K562 (cell line): Measurements from ENCODE around the gene TYW5.

Experiments used
- POLR2A ChIP-seq: fragments of 450-650 bp; conservative IDR thresholded peaks from 2 replicates; pipeline ENCODE4 v1.6.1; 2016
- ZBTB8A ChIP-seq: fragments of 450-650 bp; IDR thresholded peaks from 2 replicates; pipeline ENCODE4 v1.6.1; 2018; ENCODE audit warnings: mild to moderate bottlenecking, moderate library complexity; ENCODE audit not compliant: partially characterized antibody
- TF ChIP-seq, protein P1 (sequence below), 3 experiments: IDR thresholded peaks in 2 of 3; conservative IDR thresholded peaks in 1 of 3; 2 replicates each; pipeline ENCODE4 v1.5.1; 2011 to 2012; ENCODE audit warnings: low read length in 3 of 3, mild to moderate bottlenecking in 3 of 3, control low read depth in 2 of 3, improper control_type of control experiment in 1 of 3, inconsistent platforms in 1 of 3, low read depth in 1 of 3, mixed read lengths in 1 of 3, moderate library complexity in 1 of 3; ENCODE audit not compliant: insufficient read depth in 2 of 3

- TF ChIP-seq, protein P1, sequence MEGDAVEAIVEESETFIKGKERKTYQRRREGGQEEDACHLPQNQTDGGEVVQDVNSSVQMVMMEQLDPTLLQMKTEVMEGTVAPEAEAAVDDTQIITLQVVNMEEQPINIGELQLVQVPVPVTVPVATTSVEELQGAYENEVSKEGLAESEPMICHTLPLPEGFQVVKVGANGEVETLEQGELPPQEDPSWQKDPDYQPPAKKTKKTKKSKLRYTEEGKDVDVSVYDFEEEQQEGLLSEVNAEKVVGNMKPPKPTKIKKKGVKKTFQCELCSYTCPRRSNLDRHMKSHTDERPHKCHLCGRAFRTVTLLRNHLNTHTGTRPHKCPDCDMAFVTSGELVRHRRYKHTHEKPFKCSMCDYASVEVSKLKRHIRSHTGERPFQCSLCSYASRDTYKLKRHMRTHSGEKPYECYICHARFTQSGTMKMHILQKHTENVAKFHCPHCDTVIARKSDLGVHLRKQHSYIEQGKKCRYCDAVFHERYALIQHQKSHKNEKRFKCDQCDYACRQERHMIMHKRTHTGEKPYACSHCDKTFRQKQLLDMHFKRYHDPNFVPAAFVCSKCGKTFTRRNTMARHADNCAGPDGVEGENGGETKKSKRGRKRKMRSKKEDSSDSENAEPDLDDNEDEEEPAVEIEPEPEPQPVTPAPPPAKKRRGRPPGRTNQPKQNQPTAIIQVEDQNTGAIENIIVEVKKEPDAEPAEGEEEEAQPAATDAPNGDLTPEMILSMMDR (IDR thresholded peaks at IDR 0.05 in 2 of 3, conservative IDR thresholded peaks at IDR 0.05 in 1 of 3; ENCODE audit: insufficient read depth in 2 of 3, low read depth in 1 of 3, low read length in 3 of 3) = no peak
- TF ChIP-seq ZBTB8A (no peak), POLR2A (no peak)
These were observed 6.9 kb upstream of the TYW5 start for GRCh38 chr2:199962203-199962602.
